Ishikawa (cell line): ENCODE measurements around the gene GLB1L.

Experiments
- CEBPB ChIP-seq: IDR thresholded peaks from 2 replicates; pipeline ENCODE4 v1.6.1; 2012
- CREB1 ChIP-seq: IDR thresholded peaks from 2 replicates; pipeline ENCODE4 v1.6.1; 2012; ENCODE audit warnings: low read depth
- EGR1 ChIP-seq: IDR thresholded peaks from 2 replicates; pipeline ENCODE4 v1.6.1; 2012
- EP300 ChIP-seq: IDR thresholded peaks from 2 replicates; pipeline ENCODE4 v1.6.1; 2012; ENCODE audit warnings: borderline replicate concordance
- FOXM1 ChIP-seq: IDR thresholded peaks from 2 replicates; pipeline ENCODE4 v1.6.1; 2012; ENCODE audit warnings: low read depth, borderline replicate concordance
- NFIC ChIP-seq: IDR thresholded peaks from 2 replicates; pipeline ENCODE4 v1.6.1; 2012
- RAD21 ChIP-seq: IDR thresholded peaks from 2 replicates; pipeline ENCODE4 v1.6.1; 2012; ENCODE audit warnings: low read depth
- TAF1 ChIP-seq: IDR thresholded peaks from 2 replicates; pipeline ENCODE4 v1.6.1; 2012; ENCODE audit warnings: low read depth, mild to moderate bottlenecking
- TCF12 ChIP-seq: IDR thresholded peaks from 2 replicates; pipeline ENCODE4 v1.6.1; 2012; ENCODE audit warnings: low read depth
- TEAD4 ChIP-seq: IDR thresholded peaks from 2 replicates; pipeline ENCODE4 v1.6.1; 2012
- YY1 ChIP-seq: IDR thresholded peaks from 2 replicates; pipeline ENCODE4 v1.6.1; 2012; ENCODE audit warnings: low read depth
- ZBTB7A ChIP-seq: IDR thresholded peaks from 2 replicates; pipeline ENCODE4 v1.6.1; 2012; ENCODE audit warnings: low read depth
- TF ChIP-seq, protein P1 (sequence below): IDR thresholded peaks from 2 replicates; pipeline ENCODE4 v1.6.1; 2012
- TF ChIP-seq, protein P2 (sequence below): IDR thresholded peaks from 2 replicates; pipeline ENCODE4 v1.6.1; 2012
- TF ChIP-seq, protein P3 (sequence below): IDR thresholded peaks from 2 replicates; pipeline ENCODE4 v1.6.1; 2012; ENCODE audit warnings: low read depth, mild to moderate bottlenecking

Gene GLB1L

DNA sequence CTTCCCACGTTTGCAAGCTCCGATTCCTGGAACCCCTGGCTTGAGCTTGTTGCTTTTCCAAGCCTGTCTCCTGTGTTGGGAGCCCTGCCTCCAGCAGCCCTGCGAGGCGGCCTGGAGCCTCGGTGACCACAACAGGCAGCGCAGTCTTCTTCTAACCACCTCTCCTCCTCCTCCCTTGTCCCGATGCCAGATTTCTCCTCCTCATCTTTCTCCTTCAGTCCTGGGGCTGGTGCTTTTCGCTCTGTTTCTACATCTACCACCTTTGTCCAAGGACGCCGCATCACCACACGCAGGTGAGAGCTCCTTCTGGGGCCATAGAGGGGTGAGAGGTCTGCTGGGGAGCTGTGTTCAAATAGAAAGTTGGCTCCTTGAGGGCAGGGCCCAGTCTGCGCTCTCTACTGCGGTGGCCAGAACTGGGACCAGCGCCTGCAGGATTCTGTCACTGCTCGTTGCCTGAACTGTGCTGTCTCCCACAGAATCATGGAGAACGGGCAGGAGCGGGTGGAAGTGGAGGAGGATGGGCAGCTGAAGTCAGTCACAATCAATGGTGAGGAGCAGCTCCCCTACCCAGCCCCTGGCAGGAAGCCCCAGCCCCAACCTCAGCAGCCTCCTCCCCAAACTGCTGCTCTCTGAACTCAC, 37.8 kb upstream of the GLB1L start:
- TF ChIP-seq, protein P1, sequence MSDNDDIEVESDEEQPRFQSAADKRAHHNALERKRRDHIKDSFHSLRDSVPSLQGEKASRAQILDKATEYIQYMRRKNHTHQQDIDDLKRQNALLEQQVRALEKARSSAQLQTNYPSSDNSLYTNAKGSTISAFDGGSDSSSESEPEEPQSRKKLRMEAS = no peak
- TF ChIP-seq YY1 (no peak), TAF1 (no peak), CREB1 (no peak), RAD21 (no peak), TEAD4 (no peak), ZBTB7A (no peak), FOXM1 (no peak), CEBPB (no peak), TCF12 (no peak)
- TF ChIP-seq, protein P2, sequence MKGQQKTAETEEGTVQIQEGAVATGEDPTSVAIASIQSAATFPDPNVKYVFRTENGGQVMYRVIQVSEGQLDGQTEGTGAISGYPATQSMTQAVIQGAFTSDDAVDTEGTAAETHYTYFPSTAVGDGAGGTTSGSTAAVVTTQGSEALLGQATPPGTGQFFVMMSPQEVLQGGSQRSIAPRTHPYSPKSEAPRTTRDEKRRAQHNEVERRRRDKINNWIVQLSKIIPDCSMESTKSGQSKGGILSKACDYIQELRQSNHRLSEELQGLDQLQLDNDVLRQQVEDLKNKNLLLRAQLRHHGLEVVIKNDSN = no peak

DNA sequence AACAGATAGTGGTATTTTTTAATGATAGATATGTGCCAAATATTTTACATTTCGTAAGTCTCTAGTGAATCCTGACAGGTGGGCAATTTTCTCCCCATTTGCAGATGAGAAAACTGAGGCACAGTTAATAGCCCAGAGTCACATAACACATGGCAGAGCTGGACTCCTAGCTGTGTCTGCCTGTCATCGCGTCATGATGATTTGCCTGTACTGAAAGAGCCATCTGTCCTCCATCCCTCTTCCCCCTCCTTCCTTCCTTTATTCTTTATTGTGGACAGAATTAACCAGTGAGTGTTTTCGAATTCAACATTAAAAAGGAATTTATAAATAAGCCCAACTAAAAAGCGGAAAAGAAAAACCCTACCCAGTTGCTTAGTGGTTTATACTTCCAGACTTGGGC, 37.1 kb upstream of the GLB1L start:
- TF ChIP-seq, protein P1 = no peak
- TF ChIP-seq, protein P2 = no peak
- TF ChIP-seq TEAD4 (no peak), NFIC (no peak), FOXM1 (no peak), RAD21 (no peak), EP300 (no peak), TCF12 (no peak), CEBPB (no peak), CREB1 (no peak), ZBTB7A (no peak), TAF1 (no peak), EGR1 (no peak), YY1 (no peak)
- TF ChIP-seq, protein P3, sequence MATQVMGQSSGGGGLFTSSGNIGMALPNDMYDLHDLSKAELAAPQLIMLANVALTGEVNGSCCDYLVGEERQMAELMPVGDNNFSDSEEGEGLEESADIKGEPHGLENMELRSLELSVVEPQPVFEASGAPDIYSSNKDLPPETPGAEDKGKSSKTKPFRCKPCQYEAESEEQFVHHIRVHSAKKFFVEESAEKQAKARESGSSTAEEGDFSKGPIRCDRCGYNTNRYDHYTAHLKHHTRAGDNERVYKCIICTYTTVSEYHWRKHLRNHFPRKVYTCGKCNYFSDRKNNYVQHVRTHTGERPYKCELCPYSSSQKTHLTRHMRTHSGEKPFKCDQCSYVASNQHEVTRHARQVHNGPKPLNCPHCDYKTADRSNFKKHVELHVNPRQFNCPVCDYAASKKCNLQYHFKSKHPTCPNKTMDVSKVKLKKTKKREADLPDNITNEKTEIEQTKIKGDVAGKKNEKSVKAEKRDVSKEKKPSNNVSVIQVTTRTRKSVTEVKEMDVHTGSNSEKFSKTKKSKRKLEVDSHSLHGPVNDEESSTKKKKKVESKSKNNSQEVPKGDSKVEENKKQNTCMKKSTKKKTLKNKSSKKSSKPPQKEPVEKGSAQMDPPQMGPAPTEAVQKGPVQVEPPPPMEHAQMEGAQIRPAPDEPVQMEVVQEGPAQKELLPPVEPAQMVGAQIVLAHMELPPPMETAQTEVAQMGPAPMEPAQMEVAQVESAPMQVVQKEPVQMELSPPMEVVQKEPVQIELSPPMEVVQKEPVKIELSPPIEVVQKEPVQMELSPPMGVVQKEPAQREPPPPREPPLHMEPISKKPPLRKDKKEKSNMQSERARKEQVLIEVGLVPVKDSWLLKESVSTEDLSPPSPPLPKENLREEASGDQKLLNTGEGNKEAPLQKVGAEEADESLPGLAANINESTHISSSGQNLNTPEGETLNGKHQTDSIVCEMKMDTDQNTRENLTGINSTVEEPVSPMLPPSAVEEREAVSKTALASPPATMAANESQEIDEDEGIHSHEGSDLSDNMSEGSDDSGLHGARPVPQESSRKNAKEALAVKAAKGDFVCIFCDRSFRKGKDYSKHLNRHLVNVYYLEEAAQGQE = no peak

DNA sequence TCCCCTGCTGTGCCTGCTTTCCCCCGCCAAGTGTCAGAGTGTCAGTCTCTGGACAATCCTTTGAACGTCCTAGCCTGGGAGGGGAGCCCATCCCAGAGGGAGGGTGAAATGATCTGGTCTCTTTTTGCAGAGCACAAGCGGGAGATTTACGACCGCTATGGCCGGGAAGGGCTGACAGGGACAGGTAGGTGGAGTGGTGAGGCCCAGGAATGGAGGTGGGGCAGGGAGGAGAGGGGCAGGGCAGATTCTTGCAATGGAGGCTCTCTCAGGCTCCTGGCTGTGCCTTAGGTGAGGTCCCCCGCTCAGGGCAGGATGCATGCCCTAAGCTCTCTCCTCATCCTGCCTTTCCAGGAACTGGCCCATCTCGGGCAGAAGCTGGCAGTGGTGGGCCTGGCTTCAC, 36.3 kb upstream of the GLB1L start:
- no peak for TF ChIP-seq CEBPB
- no peak for TF ChIP-seq TAF1
- TF ChIP-seq NFIC = no peak
- no peak for TF ChIP-seq YY1

DNA sequence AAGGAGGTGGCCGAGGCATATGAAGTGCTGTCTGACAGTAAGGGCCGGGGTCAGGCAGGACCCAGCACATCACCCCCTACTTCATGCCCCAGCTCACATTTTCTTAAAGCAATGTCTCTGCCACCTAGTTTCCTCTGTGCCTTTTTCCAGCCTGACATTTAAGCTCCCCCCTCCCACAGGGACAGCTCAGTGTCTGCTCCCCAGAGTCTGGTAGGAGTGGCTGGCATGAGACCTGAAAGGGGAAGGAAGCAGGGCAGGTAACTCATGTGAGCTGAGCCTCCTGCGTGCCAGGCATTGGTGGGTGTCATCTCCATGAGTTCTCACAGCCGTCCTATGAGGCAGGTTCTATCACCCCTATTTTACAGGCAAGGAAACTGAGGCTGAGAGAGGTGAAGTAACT, 35.4 kb upstream of the GLB1L start:
- no peak for TF ChIP-seq TAF1

DNA sequence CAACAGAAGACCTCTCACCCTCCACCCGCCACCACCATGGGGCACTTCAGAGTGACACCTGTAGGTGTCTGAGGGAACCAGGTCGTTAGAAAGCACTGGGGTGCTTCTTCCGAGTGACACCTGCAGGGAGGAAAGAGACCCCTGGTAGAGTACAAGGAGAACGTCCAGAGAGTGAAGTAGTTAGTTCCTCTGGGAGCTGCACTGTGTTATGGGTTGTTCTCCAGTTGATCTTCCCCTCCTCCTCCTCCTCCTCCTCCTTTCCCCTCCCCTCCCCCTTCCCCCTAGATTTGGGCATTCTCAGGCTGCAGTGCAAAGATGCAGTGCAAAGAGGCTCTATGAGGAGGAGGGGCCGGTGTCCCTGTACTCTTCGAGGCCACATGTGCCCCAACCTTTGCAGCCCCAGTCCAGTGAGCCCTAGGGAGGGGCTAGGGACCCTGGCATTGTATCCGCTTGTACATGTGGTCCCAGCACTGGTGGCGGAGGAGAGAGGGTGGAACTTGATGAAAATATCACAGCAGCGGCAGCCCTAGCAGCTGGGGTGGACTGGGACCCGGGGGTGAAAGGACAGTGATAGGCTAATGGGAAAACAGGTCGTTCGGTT, 34.8 kb upstream of the GLB1L start:
- TF ChIP-seq NFIC = no peak
- no peak for TF ChIP-seq TAF1
- TF ChIP-seq TEAD4 = no peak
- TF ChIP-seq YY1 = no peak
- no peak for TF ChIP-seq EGR1
- TF ChIP-seq EP300 = no peak
- TF ChIP-seq TCF12 = no peak
- TF ChIP-seq, protein P3 = no peak
- TF ChIP-seq CREB1 = no peak
- TF ChIP-seq, protein P2 = no peak
- no peak for TF ChIP-seq CEBPB
- TF ChIP-seq, protein P1 = no peak
- TF ChIP-seq FOXM1 = no peak
- TF ChIP-seq RAD21 = no peak
- no peak for TF ChIP-seq ZBTB7A
